Activated T-cell treated with anti-CD3 and anti-CD28 coated beads for 48 hours (primary cell): Measurements from ENCODE around the gene GNAZ.
"Not testable (repeated sequence)": the region's sequence is repeated elsewhere in the genome, so short reads cannot be mapped to it uniquely, and the experiment has no call there.

Experiments
- DNase-seq: peaks from one replicate; pipeline ENCODE4 v3.0.0-alpha.2; 2020; ENCODE audit warnings: low read depth

The GNAZ gene

GRCh38 chr22:23044570-23044969 is 25.7 kb upstream of the GNAZ start:
- DNase-seq, result no peak

GRCh38 chr22:23045461-23045860 is 24.9 kb upstream of the GNAZ start:
- DNase-seq, result no peak

- no peak for DNase-seq
Measured at GRCh38 chr22:23047265-23047664, 23.1 kb upstream of the GNAZ start.

- DNase-seq, result no peak
Measured at GRCh38 chr22:23047742-23048141, 22.6 kb upstream of the GNAZ start.

GRCh38 chr22:23050546-23050945 is 19.8 kb upstream of the GNAZ start:
- not testable (repeated sequence) for DNase-seq

GRCh38 chr22:23053051-23053707 is 17.1 kb upstream of the GNAZ start:
- DNase-seq, result no peak

- no peak for DNase-seq
Measured at GRCh38 chr22:23053912-23054530, 16.3 kb upstream of the GNAZ start.

- no peak for DNase-seq
Measured at GRCh38 chr22:23054531-23055257, 15.6 kb upstream of the GNAZ start.

- no peak for DNase-seq
Measured at GRCh38 chr22:23055449-23056179, 14.7 kb upstream of the GNAZ start.

- DNase-seq, result no peak
Measured at GRCh38 chr22:23057331-23057730, 13.0 kb upstream of the GNAZ start.

- DNase-seq, result no peak
Measured at GRCh38 chr22:23058063-23058462, 12.3 kb upstream of the GNAZ start.

- no peak for DNase-seq
Measured at GRCh38 chr22:23058481-23059283, 11.6 kb upstream of the GNAZ start.

- DNase-seq, result no peak
Measured at GRCh38 chr22:23059284-23059948, 10.9 kb upstream of the GNAZ start.

GRCh38 chr22:23060612-23061400 is 9.5 kb upstream of the GNAZ start:
- no peak for DNase-seq

- no peak for DNase-seq
Measured at GRCh38 chr22:23061471-23062280, 8.6 kb upstream of the GNAZ start.

GRCh38 chr22:23062616-23063538 is 7.4 kb upstream of the GNAZ start:
- no peak for DNase-seq

GRCh38 chr22:23063539-23064380 is 6.6 kb upstream of the GNAZ start:
- DNase-seq, result no peak
